ENCODE results near the gene PLEKHA7.

DNA sequence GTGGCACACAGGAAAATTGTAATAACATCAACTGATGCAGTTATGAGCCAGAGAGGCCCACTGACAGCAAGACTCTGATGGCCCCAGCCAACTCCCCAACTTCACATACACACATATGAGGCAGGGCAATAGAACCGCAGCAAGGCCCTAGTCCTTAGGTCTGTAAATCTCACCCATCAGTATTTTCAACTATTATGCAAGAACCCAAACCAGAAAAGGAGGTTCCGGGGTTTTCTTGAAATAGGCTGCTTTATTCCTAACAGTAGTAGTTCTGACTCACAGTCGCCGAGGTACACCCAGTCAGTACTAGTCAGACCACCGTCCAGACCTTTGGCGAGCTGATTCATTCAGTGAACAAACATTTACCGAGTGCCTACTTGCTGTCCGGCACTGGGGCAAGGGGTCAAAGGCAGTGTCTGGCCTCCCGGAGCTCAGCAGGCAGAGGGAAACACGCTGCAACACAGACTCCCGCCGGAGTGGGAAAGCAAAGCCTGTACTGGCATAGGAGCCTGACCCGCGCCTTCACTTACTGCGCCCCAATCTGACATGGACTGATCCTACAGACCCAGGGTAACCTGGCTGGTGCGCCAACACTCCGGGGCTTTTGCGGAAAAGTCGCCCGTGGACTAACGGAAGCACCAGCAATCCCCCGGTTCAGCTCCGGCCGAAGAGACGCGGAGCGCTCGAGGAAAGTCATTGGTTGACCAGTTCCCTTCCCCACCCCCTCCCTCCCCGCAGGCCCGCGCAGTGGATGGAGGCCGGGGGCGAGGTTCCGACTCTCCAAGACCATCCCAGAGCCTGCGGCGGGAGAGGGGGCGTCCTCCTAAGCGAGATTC lies 1.3 kb downstream of the PLEKHA7 start:
- TF ChIP-seq SMC3 (IDR thresholded peaks at IDR 0.05; ENCODE audit: low read depth, low read length) (no peak), CTCF (IDR thresholded peaks at IDR 0.05) (no peak), EP300 (IDR thresholded peaks at IDR 0.05; ENCODE audit: borderline replicate concordance in 1 of 2, low read depth in 1 of 2, low read length in 1 of 2) (no peak)
